Stomach smooth muscle (tissue), 2 donors: ENCODE data around the gene RTN4R.
"Not testable (repeated sequence)": the region's sequence is repeated elsewhere in the genome, so short reads cannot be mapped to it uniquely, and the experiment has no call there.

Source experiments
- H3K27ac ChIP-seq: one replicate; pipeline ENCODE4 v1.7.0; 2013; ENCODE audit warnings: mild to moderate bottlenecking, low read length, inconsistent platforms
- H3K27me3 ChIP-seq, 2 donors: one replicate each; pipeline ENCODE4 v1.7.0; 2013; ENCODE audit warnings: low read length in 2 of 2; ENCODE audit not compliant: insufficient read depth in 2 of 2, control insufficient read depth in 1 of 2
- H3K36me3 ChIP-seq, 2 donors: one replicate each; pipeline ENCODE4 v1.7.0; 2013; ENCODE audit warnings: low read length in 2 of 2; ENCODE audit not compliant: control insufficient read depth in 2 of 2, insufficient read depth in 2 of 2
- H3K4me1 ChIP-seq: one replicate; pipeline ENCODE4 v1.7.0; 2013; ENCODE audit warnings: low read length; ENCODE audit not compliant: control insufficient read depth, insufficient read depth
- H3K4me3 ChIP-seq, 2 donors: one replicate each; pipeline ENCODE4 v1.7.0; 2013; ENCODE audit warnings: low read length in 2 of 2
- H3K9ac ChIP-seq, 2 donors: one replicate each; pipeline ENCODE4 v1.7.0; 2013; ENCODE audit warnings: low read length in 2 of 2, mild to moderate bottlenecking in 1 of 2
- H3K9me3 ChIP-seq, 2 donors: one replicate each; pipeline ENCODE4 v1.7.0; 2013; ENCODE audit warnings: low read length in 2 of 2; ENCODE audit not compliant: control insufficient read depth in 2 of 2
- donor health status: healthy.
- donor health status: Pancreatic carcinoma.

Gene RTN4R

GRCh38 chr22:20292108-20292507 lies 24.0 kb upstream of the RTN4R start:
- no peak overlapping the region for H3K4me3 ChIP-seq
- H3K4me1 ChIP-seq: no peaks in the 10 kb centered on the region
- H3K27ac ChIP-seq: no peak overlapping the region
- H3K9ac ChIP-seq: no peak overlapping the region
- no peaks in the 10 kb centered on the region for H3K9me3 ChIP-seq
- peaks cover 6 to 8% of the 10 kb centered on the region in 2 donors for H3K27me3 ChIP-seq
- no peaks in the 10 kb centered on the region for H3K36me3 ChIP-seq

DNA sequence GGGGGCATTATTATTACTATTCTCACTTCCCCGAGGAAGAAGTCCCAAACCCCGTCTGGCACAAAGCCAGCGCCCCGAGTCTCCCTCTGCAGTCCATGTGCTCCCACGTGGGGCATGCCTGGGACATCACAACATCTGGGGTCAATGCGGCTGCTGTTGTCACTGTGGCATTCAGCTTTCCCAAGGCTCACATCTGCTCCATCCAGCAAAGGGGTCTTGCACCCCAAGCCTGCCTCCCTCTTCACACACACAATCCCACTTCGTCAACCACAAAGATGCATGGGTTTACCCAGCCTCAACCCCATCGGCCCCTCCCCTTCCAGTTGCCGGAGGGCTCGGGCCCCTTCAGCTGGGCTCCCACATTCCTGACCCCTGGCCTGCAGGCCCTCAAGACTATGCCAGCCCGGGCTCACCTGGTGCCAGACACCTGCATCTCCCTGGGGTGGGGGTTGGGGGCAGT lies 23.5 kb upstream of the RTN4R start:
- Histone ChIP-seq H3K9me3 (no peaks in the 10 kb centered on the region), H3K4me3 (no peak overlapping the region), H3K9ac (no peak overlapping the region), H3K4me1 (no peaks in the 10 kb centered on the region), H3K27ac (no peak overlapping the region), H3K36me3 (no peaks in the 10 kb centered on the region), H3K27me3 (peaks cover 6 to 8% of the 10 kb centered on the region in 2 donors)

- H3K27me3 ChIP-seq: peaks cover 6 to 8% of the 10 kb centered on the region in 2 donors
- no peak overlapping the region for H3K9ac ChIP-seq
- no peaks in the 10 kb centered on the region for H3K9me3 ChIP-seq
- no peak overlapping the region for H3K4me3 ChIP-seq
- H3K4me1 ChIP-seq: no peaks in the 10 kb centered on the region
- H3K36me3 ChIP-seq: no peaks in the 10 kb centered on the region
- no peak overlapping the region for H3K27ac ChIP-seq
Observed at GRCh38 chr22:20291249-20291586, 23.1 kb upstream of the RTN4R start.

- H3K36me3 ChIP-seq: no peaks in the 10 kb centered on the region
Observed at GRCh38 chr22:20290578-20291248, 22.6 kb upstream of the RTN4R start.

DNA sequence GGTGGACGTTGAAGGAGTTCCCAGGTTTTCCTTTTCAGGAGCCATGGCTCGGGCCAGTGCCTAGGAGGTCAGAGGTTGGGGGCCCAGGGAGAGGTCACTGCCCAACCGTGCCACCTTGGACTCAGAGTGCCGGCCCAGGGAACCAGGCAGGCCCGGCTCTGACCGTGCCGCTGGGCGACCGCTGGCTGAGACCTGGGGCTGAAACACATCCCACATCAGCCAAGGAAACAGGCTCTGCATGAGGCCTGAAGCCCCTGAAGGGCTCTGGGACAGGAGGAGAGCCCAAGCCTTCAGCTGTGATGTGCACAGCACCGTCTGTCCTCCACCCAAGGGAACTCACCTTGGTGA lies 21.9 kb upstream of the RTN4R start:
- Histone ChIP-seq H3K4me3 (no peak overlapping the region), H3K36me3 (no peaks in the 10 kb centered on the region), H3K9me3 (no peaks in the 10 kb centered on the region), H3K4me1 (no peaks in the 10 kb centered on the region), H3K27me3 (peaks cover 6 to 8% of the 10 kb centered on the region in 2 donors), H3K27ac (no peak overlapping the region), H3K9ac (no peak overlapping the region)

More at GRCh38 chr22:20290578-20291248, 22.6 kb upstream of the RTN4R start:
- H3K27ac ChIP-seq: no peak overlapping the region
- peaks cover 6 to 8% of the 10 kb centered on the region in 2 donors for H3K27me3 ChIP-seq
- H3K4me3 ChIP-seq: no peak overlapping the region
- no peaks in the 10 kb centered on the region for H3K9me3 ChIP-seq
- H3K4me1 ChIP-seq: no peaks in the 10 kb centered on the region
- no peak overlapping the region for H3K9ac ChIP-seq

- not testable (repeated sequence) for H3K4me1 ChIP-seq, H3K36me3 ChIP-seq
Observed at GRCh38 chr22:20289182-20290044, 21.3 kb upstream of the RTN4R start.

GRCh38 chr22:20286784-20287423 lies 18.8 kb upstream of the RTN4R start:
- H3K4me1 ChIP-seq, H3K4me3 ChIP-seq, H3K9ac ChIP-seq, H3K27ac ChIP-seq, H3K36me3 ChIP-seq, H3K27me3 ChIP-seq, H3K9me3 ChIP-seq: not testable (repeated sequence)

More at GRCh38 chr22:20289182-20290044, 21.3 kb upstream of the RTN4R start:
- H3K27ac ChIP-seq, H3K4me3 ChIP-seq, H3K9ac ChIP-seq, H3K27me3 ChIP-seq, H3K9me3 ChIP-seq: not testable (repeated sequence)

DNA sequence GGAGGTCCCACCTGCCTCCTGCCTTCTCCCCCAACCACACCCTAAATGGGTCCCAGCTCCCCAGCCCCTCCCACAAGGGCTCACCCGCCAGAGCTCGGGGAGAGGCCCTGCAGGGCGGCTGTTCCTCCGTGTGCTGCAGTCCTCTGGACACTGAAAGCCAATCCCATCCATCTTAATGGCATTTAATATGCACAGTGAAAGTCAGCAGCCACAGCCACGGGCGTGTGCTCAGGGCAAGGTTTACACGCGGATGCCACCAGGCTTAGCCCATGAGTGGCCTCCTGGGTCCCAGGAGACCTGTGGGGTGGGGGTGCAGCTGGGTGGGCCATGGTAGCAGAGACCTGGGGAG lies 18.2 kb upstream of the RTN4R start:
- H3K9ac ChIP-seq, H3K4me3 ChIP-seq, H3K4me1 ChIP-seq, H3K27ac ChIP-seq, H3K36me3 ChIP-seq, H3K9me3 ChIP-seq, H3K27me3 ChIP-seq: not testable (repeated sequence)

GRCh38 chr22:20285473-20286311 lies 17.6 kb upstream of the RTN4R start:
- not testable (repeated sequence) for H3K9ac ChIP-seq, H3K36me3 ChIP-seq

GRCh38 chr22:20284471-20285086 lies 16.5 kb upstream of the RTN4R start:
- Histone ChIP-seq H3K4me1 (no peaks in the 10 kb centered on the region), H3K9me3 (no peaks in the 10 kb centered on the region), H3K27me3 (peaks cover 0 to 2% of the 10 kb centered on the region in 2 donors), H3K9ac (no peak overlapping the region), H3K36me3 (no peaks in the 10 kb centered on the region), H3K4me3 (no peak overlapping the region), H3K27ac (no peak overlapping the region)

More at GRCh38 chr22:20285473-20286311, 17.6 kb upstream of the RTN4R start:
- H3K27me3 ChIP-seq, H3K4me1 ChIP-seq, H3K27ac ChIP-seq, H3K4me3 ChIP-seq, H3K9me3 ChIP-seq: not testable (repeated sequence)
